Activated CD4-positive, alpha-beta T cell treated with anti-CD3 and anti-CD28 coated beads for 36 hours (primary cell): Measurements from ENCODE around the gene HMGN5. TPM values are rescaled to one million over a fixed set of nuclear protein-coding genes. Genes with fewer than 3 reads are reported as not detected.
A peak's percentile ranks its signal among the peaks of the same experiment; 100 is the strongest.

Experiments used
- ATAC-seq: fragments of 200-7000 bp; cut with Tn5 transposase; one replicate; pipeline ENCODE4 v1.10.0; 2021; ENCODE audit warnings: mild to moderate bottlenecking, moderate library complexity
- CTCF ChIA-PET: fragments of 350-600 bp; sonication (Branson Sonifier 250); formaldehyde crosslinking; loops from one replicate; lab custom pipeline; 2021; ENCODE audit warnings: antibody characterized with exemption; lab: Charles Lee
- POLR2A ChIA-PET: fragments of 350-600 bp; sonication (Branson Sonifier 250); formaldehyde crosslinking; loops from one replicate; lab custom pipeline; 2021; ENCODE audit warnings: antibody characterized with exemption, inconsistent platforms; lab: Charles Lee
- DNase-seq: peaks from one replicate; pipeline ENCODE4 v3.0.0-alpha.2; 2020
- H3K27ac Mint-ChIP-seq: one replicate; pipeline ENCODE4 v1.8.0; 2021; ENCODE audit warnings: mixed read lengths
- H3K27me3 Mint-ChIP-seq: one replicate; pipeline ENCODE4 v1.8.0; 2021; ENCODE audit warnings: mixed read lengths
- H3K36me3 Mint-ChIP-seq: one replicate; pipeline ENCODE4 v1.8.0; 2021; ENCODE audit warnings: low read depth, mixed read lengths
- H3K4me1 Mint-ChIP-seq: one replicate; pipeline ENCODE4 v1.8.0; 2021; ENCODE audit warnings: mixed read lengths
- H3K4me3 Mint-ChIP-seq: one replicate; pipeline ENCODE4 v1.8.0; 2021; ENCODE audit warnings: mild to moderate bottlenecking, moderate library complexity, mixed read lengths
- H3K9me3 Mint-ChIP-seq: one replicate; pipeline ENCODE4 v1.8.0; 2021; ENCODE audit warnings: low read depth, mixed read lengths
- intact Hi-C, 2 experiments: fragments of 100-400 bp; cut with DNase I in 1 of 2; cut with micrococcal nuclease in 1 of 2; formaldehyde crosslinking; loops; one replicate each; pipeline versions ENCODE4 v1.14.2 to v1.15.1; 2022 to 2024; cut with DNase I, micrococcal nuclease
- total RNA-seq, 2 experiments: library from RNA; stranded (reverse); gene quantifications; one replicate each; pipeline ENCODE4 v1.2.3, GENCODE V29; 2021

The HMGN5 gene
- total RNA-seq: 1 to 10 TPM; 5.5 to 6.6 TPM

GRCh38 chrX:81201671-81202455 is at the start of gene HMGN5, which contains the start of gene SH3BGRL:
Gene HMGN5 (minus strand): TSS chrX:81201913. CDS start chrX:81121549, 80,364 bp downstream.
Gene SH3BGRL (plus strand): TSS chrX:81202102. CDS start chrX:81202201, 99 bp downstream.
- ChIA-PET POLR2A (interaction anchor here (0.7 to 1.4 kb wide), 2 partner anchors 134 to 393 kb away, joined by 3 to 5 read pairs; partner anchors contain the start of gene BRWD3), CTCF (interaction anchor here (1.0 to 1.2 kb wide), 2 partner anchors 11 to 176 kb away, joined by 3 read pairs; no protein-coding TSS in a partner anchor)
- Mint-ChIP-seq H3K4me3 (peak within 1 kb of the TSS; percentile 88), H3K36me3 (peaks cover 9% of the 10 kb centered on the region), H3K9me3 (no peaks in the 10 kb centered on the region), H3K27me3 (no peaks in the 10 kb centered on the region), H3K4me1 (peaks cover 32% of the 10 kb centered on the region), H3K27ac (peak within 1 kb of the TSS; percentile 97)
- ATAC-seq (peak; percentile 97), DNase-seq (peak; percentile 80)
- intact Hi-C loops: loop anchor here (1.0 to 5.0 kb wide), 4 partner anchors 81 to 395 kb away; partner anchors contain the start of gene BRWD3 (in 2 of the 2)

- Mint-ChIP-seq H3K4me1 (peaks cover 2% of the 10 kb centered on the region), H3K27ac (no peak overlapping the region), H3K9me3 (peaks cover 6% of the 10 kb centered on the region), H3K4me3 (no peak overlapping the region), H3K27me3 (no peaks in the 10 kb centered on the region), H3K36me3 (peaks cover 33% of the 10 kb centered on the region)
- CTCF ChIA-PET: no interaction called here
- DNase-seq (no peak), ATAC-seq (no peak)
- intact Hi-C loops: no loop called here
- POLR2A ChIA-PET: no interaction called here
Observed at GRCh38 chrX:81241753-81242152, 40.0 kb upstream of the HMGN5 start.

GRCh38 chrX:81240701-81241331 is 39.1 kb upstream of the HMGN5 start:
- POLR2A ChIA-PET: no interaction called here

GRCh38 chrX:81238166-81238565 is 36.5 kb upstream of the HMGN5 start:
- CTCF ChIA-PET: no interaction called here
- DNase-seq: no peak
- peaks cover 6% of the 10 kb centered on the region for H3K9me3 Mint-ChIP-seq

More at GRCh38 chrX:81240701-81241331, 39.1 kb upstream of the HMGN5 start:
- DNase-seq (no peak), ATAC-seq (no peak)
- no peaks in the 10 kb centered on the region for H3K27me3 Mint-ChIP-seq
- H3K36me3 Mint-ChIP-seq: peaks cover 39% of the 10 kb centered on the region
- peaks cover 2% of the 10 kb centered on the region for H3K4me1 Mint-ChIP-seq
- CTCF ChIA-PET: no interaction called here
- H3K4me3 Mint-ChIP-seq: no peak overlapping the region
- H3K9me3 Mint-ChIP-seq: peaks cover 6% of the 10 kb centered on the region
- intact Hi-C loops: no loop called here
- H3K27ac Mint-ChIP-seq: no peak overlapping the region

GRCh38 chrX:81237516-81237915 is 35.8 kb upstream of the HMGN5 start:
- H3K4me1 Mint-ChIP-seq: peaks cover 1% of the 10 kb centered on the region
- no peak overlapping the region for H3K4me3 Mint-ChIP-seq
- peaks cover 54% of the 10 kb centered on the region for H3K36me3 Mint-ChIP-seq
- H3K27me3 Mint-ChIP-seq: no peaks in the 10 kb centered on the region
- ChIA-PET CTCF (no interaction called here), POLR2A (no interaction called here)
- peaks cover 6% of the 10 kb centered on the region for H3K9me3 Mint-ChIP-seq
- H3K27ac Mint-ChIP-seq: no peak overlapping the region
- no peak for ATAC-seq
- intact Hi-C loops: no loop called here
- no peak for DNase-seq

More at GRCh38 chrX:81238166-81238565, 36.5 kb upstream of the HMGN5 start:
- H3K27ac Mint-ChIP-seq: no peak overlapping the region
- H3K36me3 Mint-ChIP-seq: peaks cover 51% of the 10 kb centered on the region
- intact Hi-C loops: no loop called here
- ATAC-seq: no peak
- H3K27me3 Mint-ChIP-seq: no peaks in the 10 kb centered on the region
- no peak overlapping the region for H3K4me3 Mint-ChIP-seq
- H3K4me1 Mint-ChIP-seq: no peaks in the 10 kb centered on the region
- POLR2A ChIA-PET: no interaction called here

GRCh38 chrX:81232218-81232617 is 30.5 kb upstream of the HMGN5 start:
- ATAC-seq (no peak), DNase-seq (no peak)
- ChIA-PET POLR2A (no interaction called here), CTCF (no interaction called here)
- no peaks in the 10 kb centered on the region for H3K27me3 Mint-ChIP-seq
- peaks cover 13% of the 10 kb centered on the region for H3K4me1 Mint-ChIP-seq
- H3K9me3 Mint-ChIP-seq: no peaks in the 10 kb centered on the region
- peak overlapping the region; percentile 3 for H3K27ac Mint-ChIP-seq
- no peak overlapping the region for H3K4me3 Mint-ChIP-seq
- intact Hi-C loops: no loop called here
- peaks cover 27% of the 10 kb centered on the region for H3K36me3 Mint-ChIP-seq

GRCh38 chrX:81231476-81231875 is 29.8 kb upstream of the HMGN5 start:
- peaks cover 21% of the 10 kb centered on the region for H3K36me3 Mint-ChIP-seq
- H3K4me3 Mint-ChIP-seq: no peak overlapping the region
- no peak for DNase-seq
- ATAC-seq: no peak
- H3K27ac Mint-ChIP-seq: no peak overlapping the region
- H3K27me3 Mint-ChIP-seq: no peaks in the 10 kb centered on the region
- intact Hi-C loops: no loop called here
- no peaks in the 10 kb centered on the region for H3K9me3 Mint-ChIP-seq
- POLR2A ChIA-PET: no interaction called here
- CTCF ChIA-PET: no interaction called here
- H3K4me1 Mint-ChIP-seq: peaks cover 13% of the 10 kb centered on the region

GRCh38 chrX:81229901-81230300 is 28.2 kb upstream of the HMGN5 start:
- intact Hi-C loops: no loop called here
- ATAC-seq (no peak), DNase-seq (no peak)
- Mint-ChIP-seq H3K4me3 (no peak overlapping the region), H3K27ac (no peak overlapping the region), H3K27me3 (no peaks in the 10 kb centered on the region), H3K4me1 (peaks cover 13% of the 10 kb centered on the region), H3K9me3 (no peaks in the 10 kb centered on the region), H3K36me3 (peaks cover 13% of the 10 kb centered on the region)
- ChIA-PET CTCF (no interaction called here), POLR2A (no interaction called here)

- H3K27ac Mint-ChIP-seq: no peak overlapping the region
- POLR2A ChIA-PET: no interaction called here
- peaks cover 13% of the 10 kb centered on the region for H3K4me1 Mint-ChIP-seq
- peaks cover 12% of the 10 kb centered on the region for H3K36me3 Mint-ChIP-seq
- H3K27me3 Mint-ChIP-seq: no peaks in the 10 kb centered on the region
- CTCF ChIA-PET: no interaction called here
- DNase-seq (no peak), ATAC-seq (no peak)
- H3K9me3 Mint-ChIP-seq: no peaks in the 10 kb centered on the region
- intact Hi-C loops: no loop called here
- H3K4me3 Mint-ChIP-seq: no peak overlapping the region
Observed at GRCh38 chrX:81229229-81229628, 27.5 kb upstream of the HMGN5 start.

GRCh38 chrX:81215685-81216084 is 14.0 kb upstream of the HMGN5 start:
- peaks cover 28% of the 10 kb centered on the region for H3K4me1 Mint-ChIP-seq
- H3K27me3 Mint-ChIP-seq: no peaks in the 10 kb centered on the region
- DNase-seq (no peak), ATAC-seq (no peak)
- intact Hi-C loops: no loop called here
- peaks cover 25% of the 10 kb centered on the region for H3K36me3 Mint-ChIP-seq
- ChIA-PET POLR2A (no interaction called here), CTCF (no interaction called here)
- H3K27ac Mint-ChIP-seq: no peak overlapping the region
- no peak overlapping the region for H3K4me3 Mint-ChIP-seq
- H3K9me3 Mint-ChIP-seq: no peaks in the 10 kb centered on the region

- CTCF ChIA-PET: interaction anchor here (1.0 kb wide), 1 partner anchor 89 kb away, joined by 5 read pairs; no protein-coding TSS in a partner anchor
- intact Hi-C loops: no loop called here
- Mint-ChIP-seq H3K27me3 (no peaks in the 10 kb centered on the region), H3K4me3 (no peak overlapping the region), H3K4me1 (peaks cover 24% of the 10 kb centered on the region), H3K27ac (no peak overlapping the region), H3K36me3 (peaks cover 19% of the 10 kb centered on the region), H3K9me3 (no peaks in the 10 kb centered on the region)
- ATAC-seq (no peak), DNase-seq (no peak)
- POLR2A ChIA-PET: no interaction called here
Observed at GRCh38 chrX:81208916-81209315, 7.2 kb upstream of the HMGN5 start.
